ENCODE measurements around the gene ZNF335.

ZNF335 gene

DNA sequence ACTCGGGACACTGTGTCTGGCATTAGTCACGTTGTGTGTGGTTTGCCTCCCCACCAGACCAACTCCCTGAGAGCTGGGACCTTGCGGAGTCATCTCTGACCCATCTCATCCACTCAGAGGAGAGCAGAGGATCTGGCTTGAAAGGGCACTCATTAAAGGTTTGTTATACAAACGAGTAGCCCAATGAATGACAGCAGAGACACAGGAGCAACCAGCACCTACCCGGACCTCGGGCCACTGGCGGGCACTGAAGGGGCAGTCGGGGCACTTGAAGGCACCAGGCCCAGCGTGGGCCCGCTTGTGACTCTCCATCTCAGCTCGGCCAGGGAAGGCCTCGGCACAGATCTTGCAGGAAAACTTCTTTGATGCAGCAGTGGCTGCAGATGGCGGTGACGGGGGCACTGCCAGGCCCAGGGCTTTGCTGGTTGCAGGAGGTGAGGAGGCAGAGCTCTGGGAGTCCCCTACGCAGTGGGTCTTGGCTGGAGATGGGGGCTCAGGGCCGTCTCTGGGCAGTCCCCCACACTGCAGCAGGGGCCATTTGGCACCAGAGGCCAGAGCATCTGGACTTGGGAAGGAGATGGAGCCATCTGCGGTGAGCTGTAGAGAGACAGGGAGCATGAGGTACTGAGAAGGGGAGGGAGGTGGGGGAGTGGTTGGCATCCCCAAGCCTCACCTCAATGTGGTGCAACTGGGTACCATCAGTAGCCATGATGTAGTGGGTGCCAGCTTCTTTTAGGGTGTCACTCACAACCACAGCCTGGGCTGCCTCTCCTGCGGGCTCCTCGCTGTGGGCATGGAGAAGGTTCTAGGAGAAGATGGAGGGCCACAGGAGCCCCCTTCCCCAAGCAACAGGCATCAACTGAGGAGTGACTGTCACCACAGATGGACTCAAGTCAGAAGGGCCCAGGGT is 19.8 kb downstream of the ZNF335 start:
- no peak for DNase-seq (ENCODE audit: low read depth)

DNA sequence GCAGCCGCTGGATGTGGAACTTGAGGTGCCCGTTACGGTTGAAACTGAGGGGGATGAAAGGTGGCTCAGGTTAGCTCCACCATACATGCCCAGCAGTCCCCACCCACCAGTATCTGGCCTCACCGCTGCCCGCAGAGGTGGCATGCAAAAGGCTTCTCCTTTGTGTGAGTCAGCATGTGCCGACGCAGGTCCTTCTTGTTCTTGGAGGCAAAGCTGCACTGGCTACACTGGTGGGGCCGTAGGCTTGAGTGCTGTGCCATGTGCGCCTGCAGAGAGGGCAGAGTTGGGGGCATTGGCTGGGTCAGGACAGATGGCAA is 21.7 kb downstream of the ZNF335 start:
- DNase-seq (ENCODE audit: low read depth), result no peak

DNA sequence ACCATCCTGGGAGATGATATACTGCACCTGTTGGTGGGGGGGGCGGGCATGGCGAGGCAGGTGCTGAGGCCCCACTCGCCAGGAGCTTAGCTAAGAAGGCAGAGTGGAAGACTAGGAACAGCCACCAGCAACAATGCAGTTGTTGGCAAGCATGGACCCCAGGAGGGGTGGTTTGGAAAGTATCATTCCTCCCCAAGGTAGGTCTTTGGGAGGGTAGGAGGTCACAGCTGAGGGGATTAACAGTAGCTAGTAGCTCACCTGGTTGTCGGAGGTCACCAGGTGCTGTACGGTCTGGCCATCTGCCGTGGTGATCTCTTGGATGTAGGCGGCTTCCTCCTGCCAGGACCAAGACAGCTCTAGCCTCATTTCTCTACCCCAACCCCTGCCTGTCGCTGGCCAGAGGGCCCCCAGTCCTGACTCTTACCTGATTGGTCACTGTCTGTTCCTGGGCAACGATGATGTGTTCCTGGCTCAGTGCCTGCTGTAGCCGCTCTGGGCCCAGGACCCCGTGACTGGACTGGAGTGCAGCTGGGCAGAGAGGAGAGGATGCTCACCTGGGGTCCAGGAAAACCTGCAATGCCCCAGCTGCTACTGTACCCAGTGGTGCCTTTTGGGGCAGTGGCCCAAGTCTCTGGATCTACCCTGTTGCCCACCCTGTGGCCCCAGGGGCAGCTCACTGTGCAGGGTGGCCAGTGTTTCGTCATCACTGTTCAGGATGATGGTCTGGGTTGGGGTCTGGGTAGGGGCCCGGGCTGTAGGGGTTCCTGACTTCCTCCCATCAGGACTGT is 22.3 kb downstream of the ZNF335 start:
- no peak for DNase-seq (ENCODE audit: low read depth)

DNA sequence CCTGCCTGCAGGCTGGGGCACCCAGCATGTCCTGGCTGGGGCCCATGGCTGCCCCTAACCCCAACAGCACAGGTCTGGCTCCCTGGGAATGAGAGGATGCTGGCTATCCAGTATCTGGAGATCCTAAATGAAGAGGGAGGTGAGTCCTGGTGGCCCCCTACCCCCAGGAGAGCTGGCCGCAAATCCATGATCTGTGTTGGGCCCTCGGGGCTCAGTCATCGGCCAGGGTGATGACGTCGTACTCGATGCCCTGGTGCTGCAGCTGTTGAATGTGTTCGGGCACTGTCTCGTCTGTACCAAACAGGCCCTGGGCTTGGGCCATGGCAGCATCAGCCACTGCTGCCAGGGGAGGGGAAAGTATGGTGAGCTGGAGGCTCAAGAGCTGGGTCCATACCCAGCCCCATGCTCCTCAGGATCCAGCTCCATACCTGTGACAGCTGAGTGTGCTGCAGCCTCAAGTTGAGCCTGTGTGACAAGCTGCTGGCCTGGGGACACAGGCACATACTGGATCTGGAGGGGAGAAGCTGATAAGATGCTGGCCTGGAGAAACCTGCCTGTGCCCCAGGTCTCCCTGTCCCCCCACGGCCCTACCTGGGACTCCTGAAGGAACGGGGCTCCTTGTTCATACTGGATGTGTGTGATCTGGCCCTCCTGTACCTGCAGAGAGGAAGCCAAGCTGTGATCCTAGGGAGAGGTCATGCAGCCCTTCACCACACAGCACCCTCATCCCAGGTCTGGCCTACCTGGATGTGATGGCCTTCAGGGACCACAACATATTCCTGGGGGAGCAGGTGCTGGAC is 23.1 kb downstream of the ZNF335 start:
- DNase-seq (ENCODE audit: low read depth), result no peak

DNA sequence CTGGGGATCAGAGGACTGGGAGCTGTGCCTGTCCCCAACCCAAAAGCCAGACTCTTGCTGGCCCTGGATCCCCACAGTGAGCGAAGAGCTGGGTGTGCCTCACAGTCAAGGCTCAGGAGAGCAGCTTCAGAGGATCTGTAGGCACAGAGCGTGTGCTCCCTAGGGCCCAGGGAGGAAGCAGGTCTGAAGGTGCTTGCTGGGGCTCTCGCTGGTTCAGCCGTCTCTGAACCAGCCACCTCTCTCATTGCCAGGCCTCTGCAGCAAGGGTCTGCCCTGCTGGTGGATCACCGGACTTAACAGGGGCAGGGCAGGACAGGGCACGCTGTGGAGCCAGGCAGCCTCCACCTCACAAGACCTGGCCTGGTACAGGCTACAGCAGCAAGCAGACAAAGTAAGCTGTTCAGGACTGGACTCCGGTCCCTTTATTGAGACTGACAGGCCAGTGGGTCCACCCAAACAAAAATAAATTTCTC is 23.7 kb downstream of the ZNF335 start:
- DNase-seq (ENCODE audit: low read depth), result no peak

DNA sequence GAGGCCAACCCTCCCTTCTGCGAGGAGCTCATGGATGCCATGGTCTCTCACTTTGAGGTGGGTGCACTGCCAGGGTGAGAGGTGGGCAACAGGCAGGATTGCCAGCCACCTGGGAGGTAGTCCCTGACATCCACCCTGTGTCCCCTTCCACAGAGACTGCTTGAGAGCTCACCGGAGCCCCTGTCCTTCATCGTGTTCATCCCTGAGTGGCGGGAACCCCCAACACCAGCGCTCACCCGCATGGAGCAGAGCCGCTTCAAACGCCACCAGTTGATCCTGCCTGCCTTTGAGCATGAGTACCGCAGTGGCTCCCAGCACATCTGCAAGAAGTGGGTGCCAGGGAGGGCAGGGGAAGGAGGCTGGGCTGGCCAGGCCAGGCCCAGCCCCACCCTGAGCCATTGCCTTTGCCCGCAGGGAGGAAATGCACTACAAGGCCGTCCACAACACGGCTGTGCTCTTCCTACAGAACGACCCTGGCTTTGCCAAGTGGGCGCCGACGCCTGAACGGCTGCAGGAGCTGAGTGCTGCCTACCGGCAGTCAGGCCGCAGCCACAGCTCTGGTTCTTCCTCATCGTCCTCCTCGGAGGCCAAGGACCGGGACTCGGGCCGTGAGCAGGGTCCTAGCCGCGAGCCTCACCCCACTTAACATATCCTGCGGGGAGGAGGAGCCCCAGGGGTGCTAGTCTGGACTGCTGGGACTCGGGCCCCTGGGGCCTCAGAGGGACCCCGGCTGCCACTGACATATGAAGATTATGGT is 24.7 kb downstream of the ZNF335 start:
- DNase-seq (ENCODE audit: low read depth), result no peak

DNA sequence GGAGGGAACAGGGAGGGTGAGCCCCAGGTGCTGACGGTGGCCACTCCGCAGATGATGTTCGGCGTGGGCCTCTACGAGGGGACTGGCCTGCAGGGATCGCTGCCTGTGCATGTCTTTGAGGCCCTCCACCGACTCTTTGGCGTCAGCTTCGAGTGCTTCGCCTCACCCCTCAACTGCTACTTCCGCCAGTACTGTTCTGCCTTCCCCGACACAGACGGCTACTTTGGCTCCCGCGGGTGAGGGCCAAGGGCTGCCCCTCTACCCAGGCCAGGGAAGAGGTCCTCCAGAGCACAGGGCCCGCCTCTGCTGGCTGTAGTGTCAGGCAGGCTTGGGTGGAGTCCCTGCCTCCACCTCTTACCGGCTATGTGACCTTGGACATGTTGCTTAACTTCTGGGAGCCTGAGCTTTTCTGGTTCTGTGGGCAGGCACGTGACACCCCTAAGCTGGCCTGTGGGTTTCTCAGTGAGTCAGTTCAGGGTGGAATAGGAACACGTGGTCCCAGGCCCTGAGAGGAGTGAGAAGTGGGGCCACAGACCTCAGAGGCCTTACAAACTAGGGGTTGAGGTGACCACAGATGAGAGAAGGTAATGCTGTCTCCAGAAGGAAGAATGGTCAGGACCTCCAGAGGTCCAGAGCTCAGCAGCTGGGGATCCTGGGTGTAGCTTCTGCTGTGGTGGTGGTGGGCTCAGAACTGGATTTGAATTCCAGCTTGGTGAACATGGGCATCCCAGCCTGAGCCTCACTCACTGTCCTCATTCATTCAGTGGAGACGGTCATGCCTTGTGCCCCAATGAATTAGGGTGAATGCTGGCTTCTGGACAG is 25.6 kb downstream of the ZNF335 start:
- DNase-seq (ENCODE audit: low read depth), result no peak

DNA sequence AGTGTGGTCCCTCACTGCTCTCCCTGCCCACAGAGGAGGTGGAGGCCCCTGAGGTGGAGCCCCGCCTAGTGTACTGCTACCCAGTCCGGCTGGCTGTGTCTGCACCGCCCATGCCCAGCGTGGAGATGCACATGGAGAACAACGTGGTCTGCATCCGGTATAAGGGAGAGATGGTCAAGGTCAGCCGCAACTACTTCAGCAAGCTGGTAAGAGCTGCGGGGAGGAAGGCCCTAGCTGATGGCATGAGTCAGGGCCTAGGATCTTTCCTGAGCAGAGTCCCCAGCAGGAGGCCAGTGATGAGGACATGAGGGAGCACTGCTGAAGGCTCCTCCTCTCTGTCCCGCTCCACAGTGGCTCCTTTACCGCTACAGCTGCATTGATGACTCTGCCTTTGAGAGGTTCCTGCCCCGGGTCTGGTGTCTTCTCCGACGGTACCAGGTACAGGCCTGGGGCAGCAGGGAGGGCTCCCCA is 26.3 kb downstream of the ZNF335 start:
- DNase-seq (ENCODE audit: low read depth), result no peak

DNA sequence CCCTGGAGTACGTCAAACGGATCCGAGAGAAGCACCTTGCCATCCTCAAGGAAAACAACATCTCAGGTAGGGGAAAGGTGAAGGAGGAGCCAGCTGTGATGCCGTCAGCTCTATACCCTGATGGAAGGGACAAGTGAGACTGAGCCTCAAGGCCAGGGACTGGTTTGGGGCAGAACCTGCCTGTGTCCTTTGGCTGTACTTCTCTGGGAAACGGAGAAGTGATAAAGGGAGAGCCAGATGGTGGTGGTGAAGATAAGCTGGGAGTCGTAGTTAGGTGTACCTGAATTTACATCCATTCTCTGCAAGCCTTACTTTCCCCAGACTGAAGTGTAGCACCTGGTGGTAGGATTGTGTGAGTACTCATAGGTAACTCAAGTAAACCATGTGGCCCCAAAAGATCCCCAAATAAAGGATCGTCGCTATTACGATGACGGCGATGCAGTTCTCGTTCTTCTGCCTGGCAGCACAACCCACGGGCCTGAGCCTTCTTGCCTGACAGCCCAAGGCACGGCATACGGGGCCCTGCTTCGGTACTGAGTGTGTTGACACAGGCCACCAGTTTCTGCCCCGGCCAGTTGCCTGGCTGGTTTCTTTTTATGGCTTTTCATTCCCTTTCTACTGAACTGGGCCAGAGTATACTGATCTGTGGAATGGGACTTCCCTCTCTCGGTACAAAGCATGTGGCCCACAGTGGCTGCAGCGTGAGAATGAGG is 26.9 kb downstream of the ZNF335 start:
- DNase-seq (ENCODE audit: low read depth), result no peak

DNA sequence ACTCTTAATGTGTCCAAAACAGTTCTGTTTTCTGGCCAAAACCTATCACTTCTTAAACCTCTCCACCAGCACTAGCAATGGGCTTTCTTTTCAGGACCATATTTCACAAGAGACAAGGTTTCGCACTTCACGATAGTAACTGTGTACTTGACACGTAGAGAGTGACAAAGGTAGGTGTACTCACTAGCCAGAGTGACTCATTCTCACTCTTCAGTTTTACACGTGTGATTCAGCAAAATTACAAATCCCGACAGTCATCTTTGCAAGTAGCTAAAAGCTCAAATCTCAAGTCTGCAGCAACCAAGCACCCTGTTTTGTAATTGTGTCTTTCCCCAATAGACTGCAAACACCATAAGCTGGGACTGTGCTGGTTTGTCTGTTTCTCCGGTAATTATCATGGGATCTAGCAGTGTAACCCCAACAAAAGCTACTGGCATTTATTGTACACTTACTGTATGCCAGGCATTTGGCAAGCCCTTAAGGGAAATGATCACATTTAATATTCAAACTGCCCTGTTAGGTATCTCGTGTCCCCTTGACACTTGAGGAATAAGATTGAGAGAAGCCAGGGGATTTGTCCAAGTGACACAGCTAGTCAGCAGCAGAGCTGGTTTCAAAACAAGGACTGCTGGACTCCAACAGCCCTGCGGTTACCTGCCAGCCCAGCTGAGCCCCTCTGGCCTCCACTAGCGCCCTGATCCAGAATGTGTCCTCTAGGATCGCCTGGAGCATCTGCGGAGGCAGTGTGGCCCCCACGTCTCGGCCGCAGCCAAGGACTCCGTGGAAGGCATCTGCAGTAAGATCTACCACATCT is 27.6 kb downstream of the ZNF335 start:
- no peak for DNase-seq (ENCODE audit: low read depth)

DNA sequence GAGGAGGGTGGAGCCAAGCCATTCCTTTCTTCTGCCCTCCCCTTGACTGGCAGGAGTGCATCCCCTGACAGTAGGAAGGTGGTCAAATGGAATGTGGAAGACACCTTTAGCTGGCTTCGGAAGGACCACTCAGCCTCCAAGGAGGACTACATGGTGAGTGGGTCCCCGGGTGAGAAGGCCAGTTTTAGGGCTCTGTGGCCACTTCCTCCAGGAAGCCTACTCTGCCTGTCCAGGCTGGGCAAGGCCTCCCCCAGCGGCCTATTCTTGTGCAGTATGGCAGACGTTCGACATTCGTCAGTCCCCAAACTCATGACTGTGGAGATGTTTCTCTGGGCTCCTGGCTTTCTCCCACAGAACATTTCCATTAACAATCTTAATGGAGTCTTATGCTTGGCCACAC is 28.4 kb downstream of the ZNF335 start:
- no peak for DNase-seq (ENCODE audit: low read depth)

DNA sequence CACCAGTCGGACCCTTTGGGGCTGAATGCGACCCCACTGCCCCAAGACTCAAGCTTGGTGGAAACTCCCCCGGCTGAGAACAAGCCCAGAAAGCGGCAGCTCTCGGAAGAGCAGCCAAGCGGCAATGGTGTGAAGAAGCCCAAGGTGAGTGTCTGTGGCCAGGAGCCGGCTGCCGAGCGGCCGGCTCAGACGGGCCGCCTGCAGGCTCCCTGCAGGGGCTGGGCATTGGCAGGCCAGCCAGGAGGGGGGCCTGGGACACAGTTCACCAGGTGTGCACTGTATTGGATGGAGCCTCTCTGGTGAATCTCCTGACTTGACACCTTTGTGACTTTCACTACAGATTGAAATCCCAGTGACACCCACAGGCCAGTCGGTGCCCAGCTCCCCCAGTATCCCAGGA is 31.5 kb downstream of the ZNF335 start:
- no peak for DNase-seq (ENCODE audit: low read depth)

DNA sequence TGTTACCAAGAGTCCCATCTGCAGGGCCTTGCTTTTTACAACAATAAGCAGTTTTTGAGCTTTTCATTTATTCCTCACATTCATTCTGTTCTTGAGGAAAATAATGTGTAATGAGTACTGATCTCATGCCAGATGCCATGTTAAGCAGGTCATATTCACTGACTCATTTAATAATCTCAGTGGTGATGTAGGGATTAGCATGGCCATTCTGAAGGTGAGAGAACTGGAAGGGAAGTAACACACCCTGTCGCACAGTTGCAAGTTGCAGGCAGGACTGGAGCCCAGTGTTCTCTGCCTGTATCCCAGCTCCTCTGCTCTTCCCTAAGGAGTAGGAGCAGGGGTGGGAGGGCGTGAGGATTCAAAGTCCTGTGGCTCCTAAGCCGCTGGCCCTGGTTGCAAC is 31.9 kb downstream of the ZNF335 start:
- no peak for DNase-seq (ENCODE audit: low read depth)

DNA sequence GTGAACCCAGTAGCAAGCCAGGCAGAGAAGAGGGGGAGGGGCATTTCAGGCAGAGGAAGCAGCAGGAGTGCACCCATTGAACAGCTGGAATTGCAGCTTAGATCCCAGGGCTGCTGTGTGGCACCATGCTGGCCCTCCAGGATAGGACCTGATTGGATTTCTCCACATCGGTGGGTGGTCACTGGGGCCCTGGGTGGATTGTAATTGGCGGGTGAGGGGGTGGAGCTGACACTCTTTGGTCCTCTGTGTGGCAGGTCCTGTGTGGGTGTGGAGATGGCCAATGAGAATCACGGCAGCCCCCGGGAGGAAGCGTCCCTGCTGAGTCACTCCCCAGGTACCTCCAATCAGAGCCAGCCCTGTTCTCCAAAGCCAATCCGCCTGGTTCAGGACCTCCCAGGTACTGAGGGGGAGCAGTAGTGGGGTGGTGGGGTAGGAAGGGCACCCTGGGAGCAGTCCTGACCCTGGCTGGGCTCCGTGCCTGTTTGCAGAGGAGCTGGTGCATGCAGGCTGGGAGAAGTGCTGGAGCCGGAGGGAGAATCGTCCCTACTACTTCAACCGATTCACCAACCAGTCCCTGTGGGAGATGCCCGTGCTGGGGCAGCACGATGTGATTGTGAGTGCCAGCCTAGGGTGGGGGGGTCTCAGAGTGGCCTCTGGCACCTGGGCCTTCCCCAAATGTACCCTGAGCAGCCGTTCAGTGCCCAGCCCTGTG is 33.1 kb downstream of the ZNF335 start:
- DNase-seq (ENCODE audit: low read depth), result no peak

DNA sequence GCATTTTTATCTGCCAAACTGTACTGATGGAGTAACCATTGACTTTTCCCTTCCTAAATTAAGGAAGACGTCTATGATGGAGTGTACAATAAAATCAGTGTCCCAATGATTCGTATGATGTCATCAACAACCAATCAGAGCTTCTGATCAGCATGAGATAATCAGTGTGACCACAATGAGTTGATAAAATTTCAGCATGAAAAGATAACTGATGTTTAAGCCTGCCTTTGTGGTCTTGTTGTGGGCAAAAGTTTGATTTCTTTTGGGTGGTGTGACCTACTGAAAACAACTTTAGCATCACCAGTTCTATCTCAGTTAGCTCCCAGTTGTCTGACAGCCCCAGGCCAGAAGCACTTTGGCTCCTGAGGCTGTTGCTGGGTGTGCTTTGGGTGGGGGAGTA is 34.2 kb downstream of the ZNF335 start:
- no peak for DNase-seq (ENCODE audit: low read depth)

DNA sequence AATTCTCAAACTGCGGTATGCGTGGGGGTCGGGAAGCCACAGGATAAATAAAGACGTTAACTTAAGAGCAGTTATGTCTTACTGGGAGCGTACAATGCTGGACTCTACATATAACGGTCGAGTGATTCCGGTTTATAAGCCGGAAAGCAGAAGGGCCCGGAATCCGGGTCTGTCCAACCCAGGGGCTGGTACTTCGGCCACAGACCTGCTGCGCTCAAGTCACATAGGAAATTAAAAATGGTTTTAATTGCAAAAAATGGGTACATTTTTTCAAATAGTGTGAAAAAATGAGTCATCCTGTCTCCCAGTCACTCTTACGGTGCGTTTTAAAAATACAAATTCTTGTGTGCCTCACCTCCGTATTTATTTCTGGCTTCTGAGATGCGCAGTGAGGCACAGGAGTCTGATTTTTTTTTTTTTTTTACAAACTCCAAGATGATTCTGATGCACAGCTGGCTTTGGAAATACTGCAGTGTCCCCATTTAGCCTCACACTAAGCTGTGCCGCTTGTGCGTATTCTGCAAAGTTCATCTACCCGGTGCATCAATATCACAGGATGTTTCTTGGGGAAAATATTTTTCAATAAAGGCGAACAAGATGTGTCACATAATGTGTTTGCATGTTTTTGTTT is 36.5 kb downstream of the ZNF335 start:
- no peak for DNase-seq (ENCODE audit: low read depth)

DNA sequence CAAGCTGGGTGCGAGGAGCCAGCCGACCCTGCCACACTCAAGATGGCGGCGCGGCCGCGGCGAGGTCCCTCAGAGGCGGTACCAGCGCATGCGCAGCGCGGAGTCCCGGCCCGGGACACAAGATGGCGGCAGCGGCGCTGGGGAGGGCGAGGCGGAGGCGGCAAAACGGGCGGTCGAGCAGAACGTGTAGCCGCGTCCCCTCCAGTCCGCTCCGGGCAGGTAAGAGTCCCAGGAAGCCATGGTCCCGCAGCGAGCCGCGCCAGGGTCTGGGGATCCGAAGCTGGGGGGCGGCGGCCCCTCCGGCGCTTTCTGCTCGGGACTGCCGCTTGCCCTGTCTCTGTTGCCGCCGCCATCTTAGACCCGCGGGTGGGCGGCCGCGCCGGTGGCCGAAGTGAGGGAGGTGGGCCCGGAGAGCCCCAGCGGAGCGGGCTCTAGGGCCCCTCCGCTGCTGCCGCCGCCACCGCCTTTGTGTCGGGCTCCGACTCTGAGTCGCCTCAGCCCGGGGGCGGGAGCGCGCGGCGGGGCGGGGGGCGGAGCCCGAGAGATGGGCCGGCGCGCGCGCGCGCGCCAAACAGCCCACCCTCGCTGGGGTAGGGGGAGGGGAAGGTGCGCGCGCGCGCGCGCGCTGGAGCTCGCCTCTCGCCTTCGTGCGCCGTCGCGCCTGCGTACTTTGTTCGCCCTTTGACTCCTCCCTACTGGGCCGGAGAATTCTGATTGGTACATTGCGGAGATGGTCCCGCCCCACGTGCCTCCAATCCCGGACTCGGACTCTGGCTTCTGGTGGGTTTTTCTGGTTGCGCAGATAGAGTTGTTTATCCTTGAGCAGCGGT is 37.2 kb downstream of the ZNF335 start, which contains the start of gene PCIF1:
Gene PCIF1, plus strand, starts transcription at position 98 of the 830 bp plus-strand sequence. CDS start 4,317 bp downstream, outside the sequence.
- DNase-seq (ENCODE audit: low read depth), result peak; percentile 96

Measured in activated T-helper 9 cell treated with anti-CD3 and anti-CD28 coated beads, Interleukin-2, amount 50 U/mL, for 16 hours (primary cell).